DMS153 treated with DMSO at 0.1 percent for 48 hours (cell line): ENCODE results near the gene C1orf226.

ENCODE experiments used
- DNase-seq: peaks from one replicate; lab custom pipeline; 2025; ENCODE audit not compliant: unreplicated experiment; lab: John Stamatoyannopoulos, UW

Gene C1orf226

DNA sequence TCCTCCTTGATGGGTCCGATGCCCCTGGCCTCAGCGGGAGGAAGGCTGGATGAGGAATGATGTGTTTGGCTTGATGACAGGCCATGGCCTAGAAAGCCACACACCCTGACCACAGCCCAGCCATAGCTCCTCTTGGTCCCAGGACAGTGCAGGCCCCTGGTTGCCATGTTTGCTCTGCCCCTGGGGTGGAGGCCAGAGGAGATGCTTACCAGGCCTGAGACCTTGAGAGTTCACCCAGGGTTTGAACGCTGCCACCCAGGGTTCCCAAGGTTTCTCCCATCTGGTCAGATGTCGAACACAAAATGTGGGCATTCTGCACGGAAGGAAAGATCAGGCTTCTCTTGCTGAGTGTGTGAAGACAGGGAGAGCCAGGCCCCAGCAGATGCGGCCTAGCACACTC is 2.6 kb downstream of the C1orf226 start:
- DNase-seq: no peak

DNA sequence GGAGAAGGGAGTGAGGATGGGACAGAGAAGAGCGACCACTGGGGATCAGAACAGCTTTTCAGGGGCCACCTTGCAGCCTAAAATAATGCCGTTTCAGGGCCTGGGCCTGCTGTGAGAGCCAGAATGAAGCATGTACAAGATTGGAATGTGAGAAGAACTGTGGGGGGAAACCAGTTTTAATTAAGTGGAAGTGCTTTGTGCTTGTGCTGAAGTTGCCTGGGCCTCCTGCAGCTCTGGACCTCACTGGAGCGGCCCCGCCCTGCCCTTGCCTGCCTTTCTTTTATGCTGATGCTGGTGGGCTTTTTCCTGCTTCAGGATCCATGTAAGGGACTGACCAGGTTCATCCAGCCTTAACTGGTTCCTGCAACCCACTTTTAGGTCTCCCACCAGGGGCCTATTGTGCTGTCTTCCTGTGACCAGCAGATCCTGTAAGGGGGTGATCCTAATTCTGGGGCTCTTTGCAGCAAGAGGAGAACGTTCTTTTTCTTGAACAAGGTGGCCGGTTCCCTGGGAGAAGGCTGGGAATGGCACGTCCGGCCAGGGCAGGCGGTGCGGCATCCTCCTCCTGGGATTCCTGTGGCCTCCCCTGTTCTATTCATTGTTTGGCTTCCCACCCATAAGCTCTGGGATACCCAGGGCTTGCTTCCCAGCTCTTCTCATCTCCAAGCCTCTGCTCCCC is 3.2 kb downstream of the C1orf226 start:
- no peak for DNase-seq

DNA sequence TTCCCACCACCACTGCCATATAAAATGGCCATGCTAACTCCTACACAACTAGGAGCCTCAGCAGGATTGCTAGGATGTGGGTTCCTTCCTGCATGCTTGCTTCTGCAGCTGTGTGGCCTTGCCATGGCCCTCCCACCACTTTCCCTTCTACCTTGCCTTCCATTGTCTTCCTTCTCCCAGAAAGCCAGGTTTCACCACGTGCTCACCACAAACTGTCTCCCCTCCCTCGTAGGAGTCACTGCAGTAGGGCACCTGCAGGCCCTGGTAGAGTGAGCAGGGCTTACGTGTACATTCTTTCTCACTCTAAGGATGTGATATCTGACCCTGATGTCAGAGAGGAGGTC is 3.7 kb downstream of the C1orf226 start:
- no peak for DNase-seq

DNA sequence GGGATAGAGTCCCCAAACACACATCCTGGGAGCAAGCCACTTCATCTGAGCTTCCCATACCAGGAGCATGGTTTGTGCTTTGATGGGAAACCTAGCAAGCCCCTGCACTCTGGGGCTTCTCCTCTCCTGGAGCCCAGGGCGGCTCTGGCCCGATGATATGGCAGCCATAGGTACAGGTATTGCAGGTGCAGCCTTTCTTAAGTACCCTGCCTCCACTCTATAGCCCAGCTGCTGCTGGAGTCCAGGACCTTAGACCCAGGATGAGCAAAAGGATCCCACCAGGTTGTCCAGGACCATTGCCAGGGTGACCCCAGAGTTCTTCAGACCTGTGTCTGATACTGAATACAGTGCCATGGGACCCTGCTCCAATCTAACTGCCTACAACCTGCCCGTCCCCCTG is 4.2 kb downstream of the C1orf226 start:
- no peak for DNase-seq

DNA sequence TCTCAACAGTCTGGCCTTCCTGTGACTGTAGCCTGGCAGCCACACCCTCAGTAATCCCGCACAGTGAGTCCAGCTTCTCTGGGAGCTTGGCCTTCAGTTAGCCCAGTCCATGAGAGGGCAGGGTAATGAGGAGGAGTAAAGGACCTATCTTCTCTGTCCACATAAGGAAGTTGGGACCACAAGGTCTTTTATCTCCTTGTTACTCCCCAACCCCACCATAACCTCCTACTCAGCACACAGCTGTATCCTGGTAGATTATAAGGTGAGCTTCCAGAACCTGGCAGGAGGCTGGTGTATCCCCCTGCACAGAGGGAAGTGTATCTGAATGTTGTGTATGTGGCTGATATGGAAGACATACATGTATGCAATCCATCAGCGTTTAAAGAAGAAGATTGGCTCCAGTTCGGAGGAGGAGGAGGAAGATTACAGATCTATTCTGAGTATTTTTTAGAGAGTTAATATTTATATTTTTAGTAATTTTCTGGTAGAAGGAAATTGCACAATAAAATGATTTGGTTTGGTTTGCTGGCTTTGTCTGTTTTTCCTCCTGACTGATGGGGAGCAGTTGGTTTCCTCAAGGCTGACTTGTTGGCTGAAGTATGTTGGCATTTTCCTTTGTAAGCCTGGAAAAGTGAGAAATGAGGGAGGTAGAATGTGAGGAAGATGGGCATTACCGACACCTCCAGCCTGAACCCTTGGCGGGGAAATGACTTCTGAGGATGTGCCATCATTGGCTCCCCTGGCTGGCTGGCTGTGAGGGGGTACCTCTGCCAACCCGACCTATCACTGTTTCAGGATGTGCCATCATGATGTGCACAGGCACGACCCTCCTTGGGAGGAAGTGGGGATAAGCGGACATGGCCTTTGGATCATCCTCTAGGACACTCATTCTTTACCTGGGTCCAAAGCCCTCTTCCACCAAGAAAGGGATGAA is 5.0 kb downstream of the C1orf226 start:
- no peak for DNase-seq

DNA sequence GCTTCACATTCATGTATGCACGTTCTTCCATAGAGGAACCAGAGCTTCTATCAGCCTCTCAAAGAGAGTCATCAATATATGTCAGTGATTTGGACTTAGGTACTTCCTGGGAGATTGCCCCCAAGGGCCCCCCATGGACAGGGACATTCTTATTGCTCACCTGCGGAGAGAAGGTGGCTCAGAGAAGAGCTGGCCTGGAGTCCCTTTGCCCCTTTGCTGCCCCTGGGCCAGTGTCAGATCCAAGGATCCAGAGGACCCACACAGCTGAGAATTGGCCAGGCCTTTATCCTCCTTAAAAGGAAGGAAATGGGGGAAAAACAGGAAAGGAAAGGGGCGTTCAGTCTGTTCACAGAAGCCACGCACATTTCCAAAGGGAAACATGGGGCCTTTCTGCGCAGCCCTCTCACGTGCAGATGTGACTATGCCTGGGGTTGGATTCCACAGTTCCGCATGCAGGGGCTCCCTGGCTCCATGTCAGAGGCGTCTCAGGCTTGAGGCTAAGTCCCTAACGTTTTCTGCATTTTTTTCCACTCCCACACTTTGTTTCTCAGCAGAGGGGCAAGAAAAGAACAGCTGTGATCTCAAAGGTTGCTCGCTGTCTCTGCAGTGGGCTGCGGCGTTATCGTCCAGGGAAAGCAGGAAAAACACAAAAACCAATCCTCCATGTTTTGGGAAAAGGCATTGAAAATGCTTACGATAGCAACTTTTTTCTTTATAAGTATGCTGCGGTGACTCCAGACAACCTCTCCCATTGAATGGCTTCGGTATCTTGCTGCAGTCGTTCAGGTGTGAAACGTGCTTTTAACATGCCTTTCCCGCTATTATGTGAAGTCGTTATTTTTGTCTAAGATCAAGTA is 5.9 kb downstream of the C1orf226 start:
- DNase-seq: no peak

DNA sequence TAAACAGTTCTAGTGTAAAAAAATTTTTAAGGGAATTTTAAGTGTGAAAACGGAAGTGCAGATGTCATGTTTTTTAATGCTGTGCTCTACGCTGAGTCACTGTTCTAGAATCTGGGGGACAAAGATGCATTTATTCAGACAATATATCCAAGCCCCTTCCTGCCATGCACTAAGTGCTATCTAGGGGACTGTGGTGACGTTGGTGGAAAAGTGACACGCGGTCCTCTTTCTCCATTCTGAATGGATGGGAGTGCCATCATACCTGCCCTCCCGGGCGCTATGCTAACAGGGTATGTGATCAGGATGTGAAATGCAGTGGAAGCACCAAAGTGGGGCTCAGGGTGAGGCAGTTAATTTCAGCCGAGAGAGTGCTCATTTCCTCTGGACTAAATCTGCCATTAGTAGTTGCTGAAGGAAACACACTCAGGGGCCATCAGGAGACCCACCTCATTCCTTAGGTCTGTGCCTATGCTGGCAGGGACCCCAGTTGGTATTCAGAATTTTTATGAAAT is 6.6 kb downstream of the C1orf226 start:
- no peak for DNase-seq

DNA sequence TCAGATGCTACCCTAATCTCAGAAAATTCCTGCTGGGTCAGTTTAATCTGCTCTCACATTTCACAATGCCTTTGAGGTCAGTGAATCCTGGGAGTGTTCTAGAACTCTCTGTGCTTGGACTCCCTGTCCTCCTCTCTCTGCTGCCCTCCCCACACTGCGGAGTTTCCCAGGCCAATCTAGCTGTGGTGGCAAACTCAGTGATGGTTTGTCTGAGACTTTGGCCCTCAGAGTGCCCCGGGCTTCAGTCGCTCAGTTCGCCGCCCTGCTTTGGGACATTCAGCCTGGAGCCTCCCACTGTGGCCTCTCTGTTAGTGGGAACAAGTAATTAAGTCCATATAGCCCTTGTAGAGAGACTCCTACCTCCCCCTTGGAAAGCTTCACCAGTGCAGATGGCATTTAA is 7.1 kb downstream of the C1orf226 start:
- DNase-seq: no peak

DNA sequence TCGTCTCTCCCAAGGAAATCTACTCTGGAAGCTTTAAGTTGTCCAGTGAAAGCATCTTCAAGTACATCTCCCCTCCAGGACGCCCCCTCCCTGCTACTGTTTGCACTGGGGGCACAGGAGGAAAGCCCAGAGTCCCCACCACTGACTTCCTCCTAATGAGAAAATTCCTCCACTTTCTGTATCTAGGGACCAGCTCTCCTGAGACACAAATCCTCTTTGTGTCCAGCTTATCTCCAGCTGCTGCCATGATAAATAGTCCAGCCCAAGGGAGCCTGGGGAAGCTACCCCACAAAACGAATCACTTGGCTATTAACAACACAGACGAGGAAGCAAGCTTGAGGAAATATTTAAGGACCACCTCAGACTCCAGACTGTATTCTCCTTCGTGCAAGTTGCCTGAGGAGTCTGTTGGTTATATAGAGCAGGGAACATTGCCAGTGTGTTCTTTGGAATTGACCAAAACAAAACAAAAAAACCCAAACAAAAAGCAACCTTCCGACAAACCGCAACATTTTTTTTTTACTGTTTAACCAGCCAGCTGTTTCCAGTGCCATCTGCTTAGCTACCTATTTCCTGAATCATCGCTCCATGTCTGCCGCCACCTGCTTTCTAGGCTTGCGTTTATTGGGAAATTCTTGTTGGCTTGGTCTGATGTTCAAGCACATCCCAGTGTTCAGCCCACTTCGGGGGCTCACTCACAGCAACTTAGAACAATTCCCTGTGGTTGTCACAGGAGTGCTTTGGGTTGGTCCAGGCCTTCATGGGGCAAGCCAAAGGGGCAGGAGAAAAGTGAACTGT is 7.7 kb downstream of the C1orf226 start:
- no peak for DNase-seq

DNA sequence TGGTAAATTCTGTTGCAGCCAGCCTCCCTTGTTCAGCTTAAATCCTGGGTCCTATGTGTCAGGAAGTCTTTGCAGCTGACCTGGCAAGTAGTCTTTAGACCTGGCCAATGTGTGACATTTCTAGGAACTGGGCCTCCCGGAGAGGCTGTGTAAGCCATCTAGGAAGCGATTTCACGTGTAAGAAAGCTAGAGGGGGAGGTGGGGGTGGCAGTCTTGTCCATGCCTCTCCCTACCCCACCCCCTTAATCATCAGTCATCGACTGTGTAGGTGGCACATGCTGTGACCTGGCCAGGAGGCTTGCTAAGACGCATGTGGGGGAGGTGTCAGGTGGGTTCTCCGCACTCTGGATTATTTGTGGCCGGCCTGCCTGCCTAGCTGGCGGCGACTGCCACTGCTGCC is 8.4 kb downstream of the C1orf226 start:
- DNase-seq: no peak

DNA sequence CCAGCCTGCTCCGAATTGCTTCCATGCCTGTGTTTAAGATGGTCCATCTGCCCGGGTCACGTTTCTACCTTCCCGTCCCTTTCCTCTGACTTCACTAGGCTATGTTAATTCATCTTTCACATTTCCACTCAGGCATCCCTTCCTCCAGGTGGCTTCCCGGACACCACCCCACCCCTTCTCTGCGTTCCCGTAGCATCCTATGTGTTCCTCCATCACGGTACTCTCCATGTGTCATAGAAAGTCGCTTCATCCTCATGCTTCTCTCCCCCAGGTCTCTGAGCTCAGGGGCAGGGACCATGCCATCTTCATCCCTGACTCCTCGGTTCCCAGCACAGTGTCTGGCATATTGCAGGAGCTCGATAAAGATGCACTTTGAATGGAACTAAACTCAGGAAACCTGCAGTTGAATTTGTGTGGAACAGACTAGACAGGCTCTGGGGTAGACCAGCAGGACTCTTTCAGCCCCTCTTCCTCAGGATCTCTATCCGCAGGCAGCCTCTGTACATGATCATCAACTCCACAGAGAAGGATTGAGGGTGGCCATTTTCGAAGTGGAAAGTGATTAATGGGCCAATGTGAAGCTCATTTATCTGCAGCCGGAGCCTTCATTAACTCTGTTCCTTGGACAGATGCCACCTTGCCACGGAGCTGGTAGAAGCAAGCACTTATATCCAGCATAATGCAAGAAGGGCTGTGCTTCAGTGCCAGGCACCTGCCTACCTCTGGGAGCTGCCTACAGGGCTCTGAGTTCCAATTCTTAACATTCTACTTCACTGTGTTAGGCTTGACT is 9.1 kb downstream of the C1orf226 start:
- no peak for DNase-seq

DNA sequence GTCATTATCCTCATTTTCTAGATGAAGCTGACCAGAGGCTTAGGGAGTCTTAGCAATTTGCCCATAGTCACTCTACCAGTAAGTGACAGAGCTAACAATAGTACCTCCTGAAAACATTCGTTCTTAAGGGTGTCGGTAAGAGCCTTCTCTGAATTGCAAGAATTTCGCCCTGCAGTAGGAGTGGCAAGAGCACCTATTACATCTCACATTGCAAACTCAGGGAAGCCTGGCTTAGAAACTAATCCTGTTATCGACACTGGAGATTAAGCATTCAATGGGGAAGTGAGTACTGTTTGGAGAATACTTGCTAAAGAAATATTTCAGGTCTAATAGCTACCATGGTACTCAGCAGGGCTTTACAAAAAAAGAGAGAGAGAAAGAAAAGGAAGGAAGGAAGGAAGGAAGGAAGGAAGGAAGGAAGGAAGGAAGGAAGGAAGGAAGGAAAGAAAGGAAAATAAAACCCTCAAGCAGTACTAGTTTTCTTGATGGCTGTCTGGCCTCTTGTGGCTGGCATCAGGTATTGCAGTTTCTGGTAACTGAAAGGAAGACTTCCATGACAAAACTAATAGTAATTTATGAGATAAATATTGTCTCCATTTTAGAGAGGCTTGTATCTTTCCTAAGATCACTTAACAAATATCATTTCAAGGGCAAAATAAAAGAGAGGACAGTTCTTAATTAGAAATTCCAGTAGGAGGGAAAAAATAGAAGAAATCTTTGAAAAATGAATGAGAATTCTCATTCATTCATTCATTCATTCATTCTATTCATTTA is 10.4 kb downstream of the C1orf226 start:
- DNase-seq: peak; percentile 72

DNA sequence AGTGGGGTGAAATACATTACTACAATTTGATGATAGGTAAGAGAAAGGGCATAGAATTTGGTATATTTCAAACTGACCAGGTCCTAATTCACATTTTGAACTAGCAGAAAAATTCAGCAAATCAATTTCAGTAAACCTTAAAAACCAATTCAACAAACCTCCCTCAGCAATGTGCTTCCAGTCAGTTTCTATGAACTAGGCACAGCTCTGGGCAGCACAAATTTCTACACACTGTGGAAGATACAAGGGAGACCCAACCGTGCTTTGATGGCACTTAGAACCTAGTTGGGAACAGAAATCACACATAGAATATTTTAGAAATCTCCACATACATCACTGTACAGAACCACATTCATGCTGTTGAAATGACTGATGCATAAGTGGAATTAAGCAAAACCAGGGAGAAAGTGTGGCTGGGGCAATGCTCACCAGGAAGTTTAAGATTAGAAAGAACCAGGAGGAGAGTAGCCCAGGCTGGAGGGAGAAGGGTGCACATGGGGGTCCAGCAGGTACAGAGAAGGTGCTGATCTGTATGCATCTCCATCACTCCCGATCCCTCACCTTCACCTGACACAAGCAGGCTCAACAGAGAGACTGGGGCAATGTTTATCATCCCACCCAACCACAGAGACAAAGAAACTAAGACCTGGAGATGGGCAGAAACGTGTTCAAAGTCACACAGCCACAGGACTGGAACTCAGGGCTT is 14.8 kb downstream of the C1orf226 start:
- no peak for DNase-seq

DNA sequence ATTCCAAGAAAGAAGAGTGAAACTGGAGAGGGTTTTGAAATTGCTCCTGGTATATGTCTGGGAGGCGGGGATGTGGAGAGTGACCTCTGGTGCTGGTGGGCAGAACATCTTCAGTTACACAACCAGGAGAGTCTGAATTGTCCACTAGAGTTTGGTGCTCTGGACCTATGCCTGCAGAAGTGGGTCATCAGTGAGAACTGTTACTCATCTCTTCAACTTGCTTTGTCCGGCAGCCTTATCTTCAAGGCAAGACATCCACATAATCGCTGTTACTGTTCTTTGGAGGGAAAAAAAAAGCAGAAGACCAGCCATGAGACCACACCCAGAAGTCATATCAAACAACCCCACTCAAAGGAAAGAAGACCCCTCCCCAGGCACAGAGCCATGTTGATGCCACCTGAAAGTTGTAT is 15.5 kb downstream of the C1orf226 start:
- no peak for DNase-seq

DNA sequence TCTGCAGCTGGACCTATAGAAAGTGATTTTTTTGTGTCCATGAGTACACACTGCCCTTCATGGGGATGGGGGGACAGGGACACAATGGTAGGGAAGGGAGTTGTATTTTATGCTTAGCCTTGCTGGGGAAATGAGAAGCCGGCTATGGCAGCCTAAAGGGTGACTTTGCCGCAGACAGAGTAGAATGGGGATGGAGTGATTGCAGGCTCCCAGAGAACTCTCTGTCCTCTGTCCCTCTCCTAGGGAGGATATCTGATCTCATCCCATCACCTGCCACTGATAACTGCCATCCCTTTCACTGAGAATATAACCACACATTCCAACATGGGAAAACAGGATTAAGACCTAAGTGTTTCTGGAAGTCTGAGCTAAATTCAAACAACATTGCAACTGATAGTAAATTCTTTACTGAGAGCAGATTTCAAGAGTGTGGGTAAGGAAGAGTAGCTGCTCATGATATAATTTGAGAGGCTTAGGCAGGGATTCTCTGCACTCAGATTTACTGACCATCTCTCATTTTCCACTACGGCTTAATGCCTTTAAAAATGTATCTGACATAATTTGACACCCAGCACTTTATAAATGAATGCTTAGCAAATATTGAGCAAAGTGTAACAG is 16.5 kb downstream of the C1orf226 start:
- no peak for DNase-seq

DNA sequence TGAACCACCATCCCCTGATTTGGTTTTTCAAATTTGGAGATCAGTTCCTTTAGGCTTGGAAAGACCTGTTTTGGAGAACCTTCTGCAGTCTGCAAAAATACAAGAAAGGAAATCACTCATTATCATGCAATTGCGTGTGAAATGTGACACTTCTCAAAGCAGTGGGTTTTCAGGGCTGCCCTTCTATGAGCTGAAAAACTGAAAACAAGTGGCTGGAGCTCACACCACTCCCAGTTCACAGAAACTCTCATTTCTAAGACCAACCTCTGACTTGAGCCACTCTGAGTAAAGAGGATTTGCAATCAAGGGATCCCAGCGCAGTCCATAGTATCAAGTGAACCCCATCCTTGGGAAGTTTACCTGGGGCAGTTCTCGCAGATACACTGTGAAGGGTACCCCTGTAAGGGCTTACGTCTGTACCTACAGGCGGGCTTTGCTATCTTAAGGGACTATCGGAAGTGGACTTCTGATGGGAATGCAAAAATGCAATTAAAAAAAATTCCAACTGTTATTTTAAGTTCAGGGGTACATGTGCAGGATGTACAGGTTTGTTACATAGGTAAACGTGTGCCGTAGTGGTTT is 17.6 kb downstream of the C1orf226 start:
- no peak for DNase-seq

DNA sequence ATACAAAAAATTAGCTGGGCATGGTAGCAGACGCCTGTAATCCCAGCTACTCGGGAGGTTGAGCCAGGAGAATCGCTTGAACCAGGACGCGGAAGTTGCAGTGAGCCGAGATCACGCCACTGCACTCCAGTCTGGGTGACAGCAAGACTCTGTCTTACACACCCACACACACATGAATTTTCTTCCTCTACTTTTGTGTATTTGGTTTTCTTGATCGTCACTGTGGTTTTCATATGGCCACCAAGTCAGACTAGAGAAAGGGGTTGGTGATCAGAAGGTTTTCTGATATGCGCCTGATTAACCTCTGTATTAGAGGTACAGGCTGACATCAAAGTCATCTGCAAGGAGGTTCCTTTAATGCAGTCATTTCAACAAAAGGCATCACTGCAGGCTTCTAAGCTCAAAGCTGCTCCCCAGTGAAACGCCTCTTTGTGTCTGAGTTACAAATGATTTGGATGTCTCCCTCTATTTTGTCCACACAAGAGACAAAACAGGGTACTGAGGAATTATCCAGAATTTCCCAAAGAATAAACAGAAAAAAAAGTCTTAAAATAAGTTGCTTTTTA is 19.3 kb downstream of the C1orf226 start:
- DNase-seq: no peak
